Measurements from ENCODE around the gene MYL7.

Gene MYL7

DNA sequence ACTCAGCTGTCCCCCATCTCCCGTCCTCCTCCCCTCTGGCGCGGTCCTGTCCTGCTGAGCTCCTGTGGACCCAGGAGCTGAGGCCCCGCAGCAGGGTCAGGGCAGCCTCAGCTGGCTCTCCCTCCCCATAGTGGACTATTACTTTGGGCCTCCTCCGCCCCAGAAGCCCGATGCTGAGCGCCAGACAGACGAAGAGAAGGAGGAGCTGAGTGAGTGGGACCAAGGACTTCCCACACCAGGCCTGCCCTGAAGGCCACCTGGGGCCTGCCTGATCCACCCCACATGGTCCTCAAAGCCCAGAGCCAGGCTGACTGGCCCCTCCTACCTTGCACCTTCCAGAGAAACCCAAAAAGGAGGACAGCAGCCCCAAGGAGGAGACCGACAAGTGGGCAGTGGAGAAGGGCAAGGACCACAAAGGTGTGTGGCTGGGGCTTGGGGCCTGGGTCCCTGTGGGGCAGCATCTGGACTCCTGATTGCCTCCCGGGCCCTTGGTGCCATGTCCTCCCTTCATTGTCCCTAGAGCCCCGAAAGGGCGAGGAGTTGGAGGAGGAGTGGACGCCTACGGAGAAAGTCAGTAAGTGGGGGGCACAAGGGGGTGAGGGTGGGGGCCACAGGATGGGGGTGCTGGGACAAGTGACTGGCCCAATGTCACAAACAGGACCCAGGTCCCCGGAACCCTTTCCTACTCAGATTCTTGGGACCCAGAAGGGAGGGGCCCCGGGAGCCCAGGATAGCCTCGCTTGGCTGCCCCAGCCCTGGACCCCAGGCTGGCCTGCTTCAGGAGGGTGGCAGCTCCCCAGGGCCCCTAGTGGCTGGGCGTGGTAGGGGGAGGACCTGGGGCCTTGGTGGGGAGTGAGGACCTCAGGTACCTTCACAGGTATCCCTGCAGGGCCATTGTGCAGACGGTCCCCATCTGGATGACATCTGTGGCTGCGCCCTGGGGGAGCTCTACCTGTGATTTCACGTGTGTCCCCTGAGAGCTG is 32.1 kb downstream of the MYL7 start:
- Histone ChIP-seq H3K4me3 (ENCODE audit: low read depth, low read length) (no peak overlapping the region), H3K36me3 (ENCODE audit: insufficient read depth, low read length) (no peaks in the 10 kb centered on the region), H3K27ac (ENCODE audit: low read depth, low read length) (no peak overlapping the region), H3K27me3 (ENCODE audit: insufficient read depth, low read length) (no peaks in the 10 kb centered on the region), H3K4me1 (ENCODE audit: control insufficient read depth, insufficient read depth, low read length, unreplicated experiment) (peaks cover 22% of the 10 kb centered on the region), H3K79me2 (ENCODE audit: control insufficient read depth, insufficient read depth, low read length, unreplicated experiment) (peaks cover 11% of the 10 kb centered on the region), H2AFZ (ENCODE audit: low read length, unreplicated experiment) (no peak overlapping the region)

- Histone ChIP-seq H2AFZ (ENCODE audit: low read length, unreplicated experiment) (no peak overlapping the region), H3K4me1 (ENCODE audit: control insufficient read depth, insufficient read depth, low read length, unreplicated experiment) (peaks cover 22% of the 10 kb centered on the region), H3K27ac (ENCODE audit: low read depth, low read length) (no peak overlapping the region), H3K36me3 (ENCODE audit: insufficient read depth, low read length) (no peaks in the 10 kb centered on the region), H3K27me3 (ENCODE audit: insufficient read depth, low read length) (no peaks in the 10 kb centered on the region), H3K79me2 (ENCODE audit: control insufficient read depth, insufficient read depth, low read length, unreplicated experiment) (peaks cover 11% of the 10 kb centered on the region), H3K4me3 (ENCODE audit: low read depth, low read length) (no peak overlapping the region)
Measured at GRCh38 chr7:44107961-44108767, 33.0 kb downstream of the MYL7 start.

DNA sequence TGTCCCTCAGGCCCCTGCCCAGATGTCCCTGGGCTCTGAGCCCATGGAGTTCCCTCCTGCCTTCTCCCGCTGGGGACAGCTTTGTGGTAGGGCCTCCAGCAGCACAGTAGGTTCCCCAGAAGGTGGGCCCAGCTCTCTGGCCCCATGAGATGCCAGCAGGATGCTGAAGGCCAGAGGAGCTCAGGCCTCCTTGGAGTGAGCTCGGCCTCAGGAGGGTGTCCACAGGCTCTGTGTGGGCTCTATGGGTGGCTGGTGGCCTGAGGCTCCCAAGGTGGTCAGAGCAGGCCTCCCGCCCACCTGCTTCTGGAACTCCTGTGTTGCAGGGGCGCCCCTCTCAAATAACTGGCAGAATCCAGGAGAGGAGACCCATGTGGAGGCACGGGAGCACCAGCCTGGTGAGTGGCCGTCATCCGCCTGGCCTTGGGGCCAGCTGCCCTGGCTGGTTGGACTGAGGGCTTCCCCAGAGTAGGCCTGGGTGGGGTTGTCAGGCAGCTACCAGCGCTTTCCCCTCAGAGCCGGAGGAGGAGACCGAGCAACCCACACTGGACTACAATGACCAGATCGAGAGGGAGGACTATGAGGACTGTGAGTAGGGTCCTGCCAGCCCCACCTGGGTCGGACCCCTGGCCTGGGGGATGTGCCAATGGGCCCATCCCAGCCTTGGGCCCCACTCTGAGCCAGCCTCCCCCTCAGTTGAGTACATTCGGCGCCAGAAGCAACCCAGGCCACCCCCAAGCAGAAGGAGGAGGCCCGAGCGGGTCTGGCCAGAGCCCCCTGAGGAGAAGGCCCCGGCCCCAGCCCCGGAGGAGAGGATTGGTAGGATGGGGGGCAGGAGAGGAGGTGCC is 33.8 kb downstream of the MYL7 start:
- no peaks in the 10 kb centered on the region for H3K27me3 ChIP-seq (ENCODE audit: insufficient read depth, low read length)
- no peak overlapping the region for H3K4me3 ChIP-seq (ENCODE audit: low read depth, low read length)
- H3K79me2 ChIP-seq (ENCODE audit: control insufficient read depth, insufficient read depth, low read length, unreplicated experiment) = peaks cover 11% of the 10 kb centered on the region
- no peak overlapping the region for H2AFZ ChIP-seq (ENCODE audit: low read length, unreplicated experiment)
- peaks cover 30% of the 10 kb centered on the region for H3K4me1 ChIP-seq (ENCODE audit: control insufficient read depth, insufficient read depth, low read length, unreplicated experiment)
- H3K36me3 ChIP-seq (ENCODE audit: insufficient read depth, low read length) = no peaks in the 10 kb centered on the region
- no peak overlapping the region for H3K27ac ChIP-seq (ENCODE audit: low read depth, low read length)

DNA sequence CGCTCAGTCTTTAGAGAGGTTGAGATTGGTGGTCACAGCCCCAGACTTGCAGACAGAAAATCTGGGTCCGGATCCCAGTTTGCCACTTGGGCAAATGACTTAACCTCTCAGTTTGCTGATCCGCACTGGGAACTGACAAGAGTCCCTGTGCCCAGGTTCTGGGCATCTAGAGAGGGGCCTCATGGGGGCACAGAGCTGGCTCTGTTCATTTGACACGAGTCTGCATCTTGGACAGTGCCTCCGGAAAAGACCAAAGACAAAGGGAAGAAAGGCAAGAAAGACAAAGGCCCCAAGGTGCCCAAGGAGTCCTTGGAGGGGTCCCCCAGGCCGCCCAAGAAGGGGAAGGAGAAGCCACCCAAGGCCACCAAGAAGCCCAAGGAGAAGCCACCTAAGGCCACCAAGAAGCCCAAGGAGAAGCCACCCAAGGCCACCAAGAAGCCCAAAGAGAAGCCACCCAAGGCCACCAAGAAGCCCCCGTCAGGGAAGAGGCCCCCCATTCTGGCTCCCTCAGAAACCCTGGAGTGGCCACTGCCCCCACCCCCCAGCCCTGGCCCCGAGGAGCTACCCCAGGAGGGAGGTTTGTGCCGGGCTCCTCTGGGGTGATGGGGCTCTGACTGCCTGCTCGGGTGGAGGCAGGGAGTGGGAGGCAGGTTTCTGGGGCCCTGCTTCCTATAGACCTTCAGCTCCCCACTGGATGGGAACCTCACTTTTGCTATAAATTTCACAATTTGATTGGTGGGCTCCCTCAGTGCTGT is 34.6 kb downstream of the MYL7 start:
- no peaks in the 10 kb centered on the region for H3K27me3 ChIP-seq (ENCODE audit: insufficient read depth, low read length)
- H3K36me3 ChIP-seq (ENCODE audit: insufficient read depth, low read length) = no peaks in the 10 kb centered on the region

GRCh38 chr7:44105832-44106231 is 35.3 kb downstream of the MYL7 start:
- Histone ChIP-seq H2AFZ (ENCODE audit: low read length, unreplicated experiment) (no peak overlapping the region), H3K27ac (ENCODE audit: low read depth, low read length) (peak overlapping the region; percentile 7), H3K36me3 (ENCODE audit: insufficient read depth, low read length) (no peaks in the 10 kb centered on the region), H3K4me3 (ENCODE audit: low read depth, low read length) (peak overlapping the region; percentile 80), H3K4me1 (ENCODE audit: control insufficient read depth, insufficient read depth, low read length, unreplicated experiment) (peaks cover 38% of the 10 kb centered on the region), H3K27me3 (ENCODE audit: insufficient read depth, low read length) (no peaks in the 10 kb centered on the region), H3K79me2 (ENCODE audit: control insufficient read depth, insufficient read depth, low read length, unreplicated experiment) (peaks cover 11% of the 10 kb centered on the region)

More for the DNA sequence above, 34.6 kb downstream of the MYL7 start:
- Histone ChIP-seq H3K79me2 (ENCODE audit: control insufficient read depth, insufficient read depth, low read length, unreplicated experiment) (peaks cover 11% of the 10 kb centered on the region), H2AFZ (ENCODE audit: low read length, unreplicated experiment) (no peak overlapping the region), H3K4me3 (ENCODE audit: low read depth, low read length) (no peak overlapping the region), H3K4me1 (ENCODE audit: control insufficient read depth, insufficient read depth, low read length, unreplicated experiment) (peaks cover 37% of the 10 kb centered on the region), H3K27ac (ENCODE audit: low read depth, low read length) (no peak overlapping the region)

GRCh38 chr7:44104860-44105771 is 36.0 kb downstream of the MYL7 start:
- peaks cover 45% of the 10 kb centered on the region for H3K4me1 ChIP-seq (ENCODE audit: control insufficient read depth, insufficient read depth, low read length, unreplicated experiment)
- peak overlapping the region; percentile 62 for H3K27ac ChIP-seq (ENCODE audit: low read depth, low read length)
- H3K36me3 ChIP-seq (ENCODE audit: insufficient read depth, low read length) = no peaks in the 10 kb centered on the region
- peaks cover 11% of the 10 kb centered on the region for H3K79me2 ChIP-seq (ENCODE audit: control insufficient read depth, insufficient read depth, low read length, unreplicated experiment)
- peak overlapping the region; percentile 40 for H2AFZ ChIP-seq (ENCODE audit: low read length, unreplicated experiment)
- no peaks in the 10 kb centered on the region for H3K27me3 ChIP-seq (ENCODE audit: insufficient read depth, low read length)
- peak overlapping the region; percentile 80 for H3K4me3 ChIP-seq (ENCODE audit: low read depth, low read length)

GRCh38 chr7:44103923-44104859 is 36.9 kb downstream of the MYL7 start, which contains the start of gene AEBP1:
Gene AEBP1 (plus strand): TSS chr7:44104345. CDS start chr7:44104666, 321 bp downstream.
- Histone ChIP-seq H3K4me1 (ENCODE audit: control insufficient read depth, insufficient read depth, low read length, unreplicated experiment) (peaks cover 46% of the 10 kb centered on the region), H3K27ac (ENCODE audit: low read depth, low read length) (peak within 1 kb of the TSS; percentile 77), H2AFZ (ENCODE audit: low read length, unreplicated experiment) (peak within 1 kb of the TSS; percentile 40), H3K27me3 (ENCODE audit: insufficient read depth, low read length) (no peaks in the 10 kb centered on the region), H3K4me3 (ENCODE audit: low read depth, low read length) (peak within 1 kb of the TSS; percentile 80), H3K36me3 (ENCODE audit: insufficient read depth, low read length) (no peaks in the 10 kb centered on the region), H3K79me2 (ENCODE audit: control insufficient read depth, insufficient read depth, low read length, unreplicated experiment) (peaks cover 11% of the 10 kb centered on the region)

DNA sequence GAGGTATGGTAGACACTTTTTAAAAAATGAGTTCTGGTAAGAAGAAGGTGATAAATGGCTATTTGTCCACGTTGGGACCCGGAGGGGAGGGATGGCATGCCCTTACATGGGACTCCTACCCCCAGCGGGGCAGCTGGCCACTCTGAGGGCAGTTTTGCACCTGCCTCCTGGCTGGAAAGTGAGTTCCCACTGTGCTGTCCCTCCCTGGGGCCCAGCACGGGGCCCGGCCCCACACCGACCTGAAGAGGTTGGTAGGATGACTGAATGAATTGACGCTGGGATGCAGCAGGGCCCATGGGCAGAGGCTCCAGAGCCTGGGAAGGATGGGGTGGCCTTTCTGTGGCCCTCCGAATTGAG is 37.6 kb downstream of the MYL7 start:
- Histone ChIP-seq H3K79me2 (ENCODE audit: control insufficient read depth, insufficient read depth, low read length, unreplicated experiment) (peaks cover 11% of the 10 kb centered on the region), H2AFZ (ENCODE audit: low read length, unreplicated experiment) (no peak overlapping the region), H3K36me3 (ENCODE audit: insufficient read depth, low read length) (no peaks in the 10 kb centered on the region), H3K4me1 (ENCODE audit: control insufficient read depth, insufficient read depth, low read length, unreplicated experiment) (peaks cover 46% of the 10 kb centered on the region), H3K27me3 (ENCODE audit: insufficient read depth, low read length) (no peaks in the 10 kb centered on the region), H3K27ac (ENCODE audit: low read depth, low read length) (peak overlapping the region; percentile 77), H3K4me3 (ENCODE audit: low read depth, low read length) (no peak overlapping the region)
